IMR-90 (cell line): ENCODE data around the gene SATB2. TPM values are rescaled to one million over a fixed set of nuclear protein-coding genes. Genes with fewer than 3 reads are reported as not detected.

ENCODE experiments used
- ATAC-seq: fragments of 200-7000 bp; cut with Tn5 transposase; 2 replicates; pipeline ENCODE4 v1.9.1; 2020; ENCODE audit warnings: low read depth, mild to moderate bottlenecking, moderate library complexity
- BruUV-seq: library from RNA; stranded (reverse); fragments of 400-500 nt; replicated peaks from 2 replicates; lab custom pipeline; 2021; lab: Mats Ljungman, UMichigan
- CTCF ChIA-PET: fragments of 300-600 bp; formaldehyde crosslinking; extraction: SDS; loops from one replicate; lab custom pipeline; 2021; ENCODE audit warnings: antibody characterized with exemption; lab: Yijun Ruan, JAX
- POLR2A ChIA-PET: fragments of 300-600 bp; sonication (Branson Sonifier 250); formaldehyde crosslinking; loops from one replicate; lab custom pipeline; 2022; ENCODE audit warnings: antibody characterized with exemption; ENCODE audit not compliant: unreplicated experiment; lab: Charles Lee
- DNase-seq: peaks from one replicate; pipeline ENCODE4 v3.0.0; 2013
- H2AFZ ChIP-seq: replicated peaks from 2 replicates; pipeline ENCODE3; 2013; ENCODE audit warnings: low read length, mild to moderate bottlenecking; ENCODE audit not compliant: poor library complexity
- H2AK5ac ChIP-seq: 2 replicates; pipeline ENCODE4 v1.6.1; 2013; ENCODE audit warnings: low read depth, low read length, inconsistent platforms
- H2AK9ac ChIP-seq: replicated peaks from 2 replicates; pipeline ENCODE3; 2013; ENCODE audit warnings: mild to moderate bottlenecking, low read depth, low read length, moderate library complexity; ENCODE audit not compliant: poor library complexity
- H2BK120ac ChIP-seq: 2 replicates; pipeline ENCODE4 v1.6.1; 2013; ENCODE audit warnings: low read depth, low read length, inconsistent platforms
- H2BK15ac ChIP-seq: 3 replicates; pipeline ENCODE4 v1.6.1; 2013; ENCODE audit warnings: low read depth, low read length, inconsistent platforms
- H2BK20ac ChIP-seq: 2 replicates; pipeline ENCODE4 v1.6.1; 2013; ENCODE audit warnings: low read depth, mild to moderate bottlenecking, inconsistent platforms, low read length, moderate library complexity
- H2BK5ac ChIP-seq: 2 replicates; pipeline ENCODE4 v1.6.1; 2013; ENCODE audit warnings: mild to moderate bottlenecking, low read depth, low read length, inconsistent platforms; ENCODE audit not compliant: poor library complexity, severe bottlenecking
- H3K14ac ChIP-seq: replicated peaks from 2 replicates; pipeline ENCODE4 v1.6.1; 2013; ENCODE audit warnings: low read depth, low read length, inconsistent platforms
- H3K18ac ChIP-seq: 2 replicates; pipeline ENCODE4 v1.6.1; 2013; ENCODE audit warnings: low read depth, low read length, control low read depth
- H3K23ac ChIP-seq: 2 replicates; pipeline ENCODE4 v1.6.1; 2013; ENCODE audit warnings: low read depth, low read length, inconsistent platforms
- H3K27ac ChIP-seq: 2 replicates; pipeline ENCODE4 v1.5.1; 2013; ENCODE audit warnings: mild to moderate bottlenecking, control low read depth, low read length; ENCODE audit not compliant: insufficient read depth
- H3K27me3 ChIP-seq: 2 replicates; pipeline ENCODE4 v1.6.1; 2013; ENCODE audit warnings: low read length; ENCODE audit not compliant: control insufficient read depth, insufficient read depth
- H3K36me3 ChIP-seq: 2 replicates; pipeline ENCODE4 v1.6.1; 2013; ENCODE audit warnings: low read length, mixed read lengths; ENCODE audit not compliant: control insufficient read depth, insufficient read depth
- H3K4ac ChIP-seq: 2 replicates; pipeline ENCODE4 v1.6.1; 2013; ENCODE audit warnings: low read depth, low read length, inconsistent platforms
- H3K4me1 ChIP-seq: 2 replicates; pipeline ENCODE4 v1.6.1; 2013; ENCODE audit warnings: low read length, mixed read lengths; ENCODE audit not compliant: control insufficient read depth, insufficient read depth
- H3K4me2 ChIP-seq: 2 replicates; pipeline ENCODE4 v1.6.1; 2013; ENCODE audit warnings: low read depth, mild to moderate bottlenecking, control low read depth, low read length, moderate library complexity
- H3K4me3 ChIP-seq: 2 replicates; pipeline ENCODE4 v1.5.1; 2013; ENCODE audit warnings: low read depth, mild to moderate bottlenecking, control low read depth, low read length, moderate library complexity; ENCODE audit not compliant: insufficient read depth
- H3K56ac ChIP-seq: 2 replicates; pipeline ENCODE4 v1.6.1; 2013; ENCODE audit warnings: low read length, inconsistent platforms; ENCODE audit not compliant: insufficient read depth; ENCODE audit errors: extremely low read depth
- H3K79me1 ChIP-seq, 2 experiments: 2 replicates each; pipeline ENCODE4 v1.6.1; 2013; ENCODE audit warnings: low read length in 2 of 2, inconsistent platforms in 1 of 2, low read depth in 1 of 2
- H3K9ac ChIP-seq: 2 replicates; pipeline ENCODE4 v1.6.1; 2013; ENCODE audit warnings: low read depth, low read length, control low read depth
- H3K9me1 ChIP-seq: 2 replicates; pipeline ENCODE4 v1.6.1; 2013; ENCODE audit warnings: low read length, inconsistent platforms; ENCODE audit not compliant: insufficient read depth
- H3K9me3 ChIP-seq: 2 replicates; pipeline ENCODE4 v1.6.1; 2013; ENCODE audit warnings: low read length; ENCODE audit not compliant: control insufficient read depth, insufficient read depth
- H4K20me1 ChIP-seq: 2 replicates; pipeline ENCODE4 v1.6.1; 2013; ENCODE audit warnings: low read length, inconsistent platforms; ENCODE audit not compliant: insufficient read depth
- H4K5ac ChIP-seq: 2 replicates; pipeline ENCODE4 v1.6.1; 2013; ENCODE audit warnings: mild to moderate bottlenecking, low read depth, low read length, control low read depth
- H4K8ac ChIP-seq, 2 experiments: 2 replicates each; pipeline ENCODE4 v1.6.1; 2013; ENCODE audit warnings: low read depth in 2 of 2, low read length in 2 of 2, control low read depth in 1 of 2, inconsistent platforms in 1 of 2
- H4K91ac ChIP-seq: 2 replicates; pipeline ENCODE4 v1.6.1; 2013; ENCODE audit warnings: low read depth, low read length, inconsistent platforms; ENCODE audit not compliant: insufficient read depth
- FOS ChIP-seq: fragments of 150-350 bp; IDR thresholded peaks from 2 replicates; pipeline ENCODE4 v1.6.1; 2016; ENCODE audit warnings: low read depth, low read length
- MAFK ChIP-seq: IDR thresholded peaks from 2 replicates; pipeline ENCODE4 v1.6.1; 2012; ENCODE audit warnings: low read depth, low read length, improper control_type of control experiment
- MXI1 ChIP-seq: IDR thresholded peaks from 2 replicates; pipeline ENCODE4 v1.6.1; 2012; ENCODE audit warnings: low read depth, mild to moderate bottlenecking, low read length, moderate library complexity, borderline replicate concordance
- NFE2L2 ChIP-seq: fragments of 150-350 bp; IDR thresholded peaks from 2 replicates; pipeline ENCODE4 v1.6.1; 2016; ENCODE audit warnings: low read depth, mild to moderate bottlenecking, low read length
- POLR2A ChIP-seq: IDR thresholded peaks from 2 replicates; pipeline ENCODE4 v1.6.1; 2012; ENCODE audit warnings: mild to moderate bottlenecking, low read depth, low read length
- RCOR1 ChIP-seq: IDR thresholded peaks from 2 replicates; pipeline ENCODE4 v1.6.1; 2012; ENCODE audit warnings: mild to moderate bottlenecking, low read length, improper control_type of control experiment; ENCODE audit not compliant: insufficient replicate concordance
- WGBS, 2 experiments: methylation state at CpG; one replicate each; pipeline versions ENCODE4 v1.1.5 to v1.1.7; 2013; ENCODE audit warnings: missing lambda C conversion rate in 2 of 2; ENCODE audit not compliant: insufficient read length in 1 of 2; ENCODE audit errors: extremely low coverage in 2 of 2; 5-methylcytosine and 5-hydroxymethylcytosine counted together
- dilution Hi-C: fragments of 300-500 bp; cut with HindIII; formaldehyde crosslinking; loops from one replicate; pipeline ENCODE4 v1.14.3; 2018; ENCODE audit warnings: low sequenced_read_pairs; ENCODE audit not compliant: unreplicated experiment
- in situ Hi-C: fragments of 300-500 bp; cut with MboI; formaldehyde crosslinking; loops from 3 replicates; pipeline ENCODE4 v1.14.3; 2019; ENCODE audit warnings: low sequenced_read_pairs, inconsistent platforms, mixed read lengths
- intact Hi-C: fragments of 100-400 bp; cut with micrococcal nuclease; formaldehyde crosslinking; loops from 2 replicates; pipeline ENCODE4 v1.10.0; 2022
- polyA plus RNA-seq, 3 experiments: library from polyadenylated mRNA; depleted of rRNA; stranded (reverse); fragments of >200 nt; gene quantifications; 2 replicates each; pipeline ENCODE4 v1.2.3, GENCODE V29; 2012; ENCODE audit warnings: low replicate concordance in 1 of 3
- total RNA-seq: library from RNA; depleted of rRNA; stranded (reverse); fragments of >200 nt; gene quantifications from 2 replicates; pipeline ENCODE4 v1.2.3, GENCODE V29; 2012
- TF ChIP-seq, protein P1 (sequence below): fragments of 150-350 bp; IDR thresholded peaks from 2 replicates; pipeline ENCODE4 v1.6.1; 2017; ENCODE audit warnings: mild to moderate bottlenecking, antibody characterized with exemption, low read length, low read depth

Gene SATB2
- total and polyA plus RNA-seq, 2 of the 4 experiments (the other 2 are of a cell fraction), result 6.2 to 8.4 TPM

DNA sequence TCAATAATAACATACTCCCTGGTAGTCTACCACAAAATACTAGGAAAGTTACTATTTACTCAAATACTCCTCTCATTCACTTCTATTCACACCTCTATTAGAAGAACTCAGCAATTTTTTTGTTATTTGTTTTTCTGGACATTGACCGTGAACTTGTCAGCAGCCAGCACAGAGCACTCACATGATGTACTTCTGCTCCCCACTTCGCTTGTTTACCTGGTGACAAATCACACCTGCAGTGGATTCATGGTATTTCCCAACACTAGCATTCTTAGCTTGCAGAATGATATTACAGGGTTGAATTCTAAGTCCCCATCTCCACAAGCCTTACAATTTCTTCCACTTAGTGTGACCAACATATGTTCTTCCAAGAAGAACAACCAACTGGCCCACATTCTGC lies 238.2 kb downstream of the SATB2 start:
- no peak overlapping the region for H3K23ac ChIP-seq
- no peaks in the 10 kb centered on the region for H3K9me1 ChIP-seq
- no peak overlapping the region for H2BK120ac ChIP-seq
- WGBS, 2 experiments, result no CpG with 5 or more reads among the region's 2 CpGs
- no peak overlapping the region for H3K9ac ChIP-seq
- no peak overlapping the region for H2AFZ ChIP-seq
- H4K20me1 ChIP-seq, result no peaks in the 10 kb centered on the region
- DNase-seq (no peak), ATAC-seq (no peak)
- no peak overlapping the region for H2AK9ac ChIP-seq
- BruUV-seq, result no TSS peak
- CTCF ChIA-PET, result no interaction called here
- no peaks in the 10 kb centered on the region for H3K36me3 ChIP-seq
- no peak overlapping the region for H2AK5ac ChIP-seq
- no peak overlapping the region for H3K4me2 ChIP-seq
- dilution Hi-C loops (no loop called here), in situ Hi-C loops (no loop called here), intact Hi-C loops (no loop called here)
- H3K27me3 ChIP-seq, result no peaks in the 10 kb centered on the region
- H3K14ac ChIP-seq, result no peak overlapping the region
- H3K27ac ChIP-seq, result no peak overlapping the region
- H3K4me3 ChIP-seq, result no peak overlapping the region
- H2BK20ac ChIP-seq, result no peak overlapping the region
- POLR2A ChIA-PET, result no interaction called here
- H3K79me1 ChIP-seq, result no peaks in the 10 kb centered on the region
- H4K5ac ChIP-seq, result no peak overlapping the region
- no peaks in the 10 kb centered on the region for H3K9me3 ChIP-seq
- H2BK15ac ChIP-seq, result no peak overlapping the region
- H3K4me1 ChIP-seq, result no peaks in the 10 kb centered on the region
- no peak overlapping the region for H4K91ac ChIP-seq
- H4K8ac ChIP-seq, result no peak overlapping the region
- TF ChIP-seq RCOR1 (no peak), MXI1 (no peak), FOS (no peak), MAFK (no peak), POLR2A (no peak), NFE2L2 (no peak)
- TF ChIP-seq, protein P1, sequence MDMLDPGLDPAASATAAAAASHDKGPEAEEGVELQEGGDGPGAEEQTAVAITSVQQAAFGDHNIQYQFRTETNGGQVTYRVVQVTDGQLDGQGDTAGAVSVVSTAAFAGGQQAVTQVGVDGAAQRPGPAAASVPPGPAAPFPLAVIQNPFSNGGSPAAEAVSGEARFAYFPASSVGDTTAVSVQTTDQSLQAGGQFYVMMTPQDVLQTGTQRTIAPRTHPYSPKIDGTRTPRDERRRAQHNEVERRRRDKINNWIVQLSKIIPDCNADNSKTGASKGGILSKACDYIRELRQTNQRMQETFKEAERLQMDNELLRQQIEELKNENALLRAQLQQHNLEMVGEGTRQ, result no peak
- no peak overlapping the region for H3K4ac ChIP-seq
- no peak overlapping the region for H2BK5ac ChIP-seq
- H3K18ac ChIP-seq, result no peak overlapping the region
- no peak overlapping the region for H3K56ac ChIP-seq
